HG03064 (cell line): ENCODE measurements around the gene BRMS1.
A peak's percentile ranks its signal among the peaks of the same experiment; 100 is the strongest.
"Not testable (repeated sequence)": the region's sequence is repeated elsewhere in the genome, so short reads cannot be mapped to it uniquely, and the experiment has no call there.

Experiments used
- ATAC-seq: cut with Tn5 transposase; IDR thresholded peaks from one replicate; pipeline ENCODE4 v1.9.1; 2021; ENCODE audit warnings: low read depth; ENCODE audit not compliant: unreplicated experiment

Gene BRMS1

DNA sequence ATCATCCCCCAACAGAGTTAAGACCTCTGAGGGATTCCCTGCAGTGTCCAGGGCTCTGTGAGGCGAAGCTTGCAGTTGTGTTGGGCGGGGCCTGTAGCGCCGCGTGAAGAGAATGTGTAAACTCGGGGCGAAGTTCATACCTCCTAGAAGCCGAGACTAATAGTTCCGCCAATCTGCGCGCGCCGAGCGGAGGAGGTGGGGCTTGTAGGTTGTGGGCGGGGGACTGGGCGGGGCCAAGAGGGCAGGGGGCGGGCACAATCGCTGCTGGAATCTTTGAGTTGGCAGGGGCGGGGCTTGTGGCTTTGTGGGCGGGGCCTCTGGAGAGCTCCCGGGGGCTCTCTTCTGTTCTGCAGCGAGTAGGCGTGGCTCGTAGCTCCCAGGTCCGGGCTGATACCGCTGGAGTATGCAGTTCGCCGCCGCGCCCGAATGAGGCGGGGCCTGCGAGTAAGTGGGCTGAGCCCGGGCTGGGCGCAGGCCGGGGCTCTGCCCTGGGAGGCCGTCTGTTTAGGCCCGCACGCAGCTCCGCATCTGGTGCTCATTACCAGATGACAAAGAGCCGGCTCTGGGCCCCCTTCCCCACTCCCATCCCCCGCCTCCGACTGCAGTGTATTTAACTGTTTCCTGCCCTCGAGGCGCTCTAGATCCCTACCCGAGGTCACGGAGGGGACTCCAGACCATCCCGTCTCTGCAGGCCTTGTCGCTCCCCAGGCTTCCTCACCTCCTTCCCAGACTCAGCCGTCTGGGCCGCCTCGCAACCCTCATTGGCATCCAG lies 32.2 kb downstream of the BRMS1 start:
- ATAC-seq: peak; percentile 53

DNA sequence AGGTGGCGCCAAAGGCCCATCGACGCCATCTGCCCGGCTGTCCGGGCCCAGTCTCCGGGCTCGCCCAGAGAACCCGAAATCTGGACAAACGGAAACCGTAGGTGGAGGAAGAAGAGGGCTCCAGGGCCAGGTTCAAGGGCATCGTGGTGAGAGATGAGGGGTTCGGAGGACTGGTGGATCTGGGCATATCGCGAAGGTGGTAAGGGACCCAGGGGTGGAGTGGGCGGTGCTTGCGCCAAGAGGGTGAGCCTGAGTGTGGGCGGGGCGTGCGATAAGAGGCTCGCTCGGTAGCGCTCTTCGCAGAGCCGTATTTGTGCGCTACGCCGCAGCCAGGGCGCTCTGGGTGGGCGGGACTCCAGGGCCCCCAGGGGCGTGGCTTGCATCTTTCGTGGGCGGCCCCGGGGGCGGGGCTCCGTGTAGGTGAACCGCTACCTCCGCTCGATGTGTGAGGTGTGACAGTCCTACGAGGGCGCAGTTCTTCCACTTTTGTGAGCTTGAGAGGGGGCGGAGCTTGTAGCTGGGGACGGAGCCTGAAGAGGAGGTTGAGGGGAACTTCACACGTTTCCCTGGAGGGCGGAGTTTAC lies 32.8 kb downstream of the BRMS1 start:
- ATAC-seq: peak; percentile 81

GRCh38 chr11:66311470-66311964 lies 33.4 kb downstream of the BRMS1 start:
- ATAC-seq: no peak

DNA sequence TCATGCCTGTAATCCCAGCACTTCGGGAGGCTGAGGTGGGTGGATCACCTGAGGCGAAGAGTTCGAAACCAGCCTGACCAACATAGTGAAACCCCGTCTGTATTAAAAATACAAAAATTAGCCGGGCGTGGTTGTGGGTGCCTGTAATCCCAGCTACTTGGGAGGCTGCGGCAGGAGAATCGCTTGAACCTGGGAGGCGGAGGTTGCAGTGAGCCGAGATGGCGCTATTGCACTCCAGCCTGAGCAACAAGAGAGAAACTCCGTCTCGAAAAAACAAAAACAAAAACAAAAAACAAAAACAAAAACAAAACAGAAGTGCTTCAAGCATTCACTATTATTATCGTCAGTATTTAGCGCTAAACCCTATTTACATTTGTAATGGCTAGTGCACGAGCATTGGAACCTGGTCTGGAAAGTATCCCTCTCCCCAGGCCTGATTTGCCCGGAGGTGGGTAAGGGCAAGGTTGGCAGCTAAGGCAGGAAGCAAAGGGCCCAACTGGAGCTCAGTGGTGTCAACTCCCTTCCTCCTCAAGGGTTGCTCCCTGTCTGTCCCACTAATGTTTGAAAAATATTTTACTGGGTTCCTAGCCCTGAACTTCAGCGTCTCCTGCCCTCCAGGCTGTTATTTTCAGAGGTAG lies 34.0 kb downstream of the BRMS1 start:
- ATAC-seq: not testable (repeated sequence)

DNA sequence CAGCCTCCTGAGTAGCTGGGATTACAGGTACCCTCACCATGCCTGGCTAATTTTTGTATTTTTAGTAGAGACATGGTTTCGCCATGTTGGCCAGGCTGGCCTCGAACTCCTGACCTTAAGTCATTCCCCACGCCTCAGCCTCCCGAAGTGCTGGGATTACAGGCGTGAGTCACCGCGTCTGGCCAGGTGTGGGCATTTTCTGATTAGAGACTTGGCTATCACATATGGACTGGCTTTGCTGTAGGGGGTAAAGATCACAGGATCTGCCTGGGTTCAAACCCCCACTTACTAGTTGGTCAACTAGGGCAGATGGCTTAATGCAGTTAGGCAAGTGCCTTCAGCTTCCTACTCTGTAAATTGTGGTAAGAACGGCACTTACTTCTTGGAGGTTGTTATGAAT lies 34.6 kb downstream of the BRMS1 start:
- ATAC-seq: no peak

DNA sequence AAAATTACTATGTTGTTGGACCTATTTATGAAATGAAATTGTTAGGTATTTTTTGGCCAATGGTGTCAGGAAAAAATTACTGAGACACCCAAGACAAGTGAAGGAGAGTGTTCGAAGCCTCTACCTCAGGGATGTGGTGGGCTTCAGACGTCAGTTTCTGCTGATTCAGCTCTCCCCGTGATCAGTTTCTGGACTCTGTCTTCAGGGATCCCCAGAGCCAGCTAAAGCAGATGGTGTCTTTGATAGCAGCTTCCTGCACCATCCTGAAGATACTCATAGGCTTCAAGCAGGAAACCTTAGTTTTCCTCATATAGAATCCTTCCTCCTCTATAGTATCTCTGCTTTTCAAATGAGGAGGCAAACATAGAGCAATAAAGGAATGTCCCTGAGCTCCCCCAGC lies 35.4 kb downstream of the BRMS1 start:
- ATAC-seq: no peak

- ATAC-seq: no peak
Observed at GRCh38 chr11:66302656-66303055, 42.2 kb downstream of the BRMS1 start.

- no peak for ATAC-seq
Observed at GRCh38 chr11:66299186-66299585, 45.7 kb downstream of the BRMS1 start.

DNA sequence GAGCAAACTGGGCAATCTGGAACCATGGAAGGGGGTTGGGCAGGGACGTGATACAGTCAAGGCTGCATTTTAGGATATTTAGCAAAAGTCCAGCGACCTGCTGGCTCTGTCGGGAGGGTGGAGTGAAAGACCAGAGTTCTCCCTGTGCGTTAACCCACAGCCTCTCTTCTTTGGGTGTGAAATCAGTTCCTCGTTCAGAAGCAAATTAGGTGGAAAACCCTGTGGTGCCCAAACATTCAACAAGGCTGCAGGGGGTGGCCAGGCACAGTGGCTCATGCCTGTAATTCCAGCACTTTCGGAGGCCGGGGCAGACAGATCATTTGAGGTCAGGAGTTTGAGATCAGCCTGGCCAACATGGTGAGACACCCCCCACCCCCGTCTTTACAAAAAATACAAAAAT lies 47.3 kb downstream of the BRMS1 start:
- no peak for ATAC-seq

DNA sequence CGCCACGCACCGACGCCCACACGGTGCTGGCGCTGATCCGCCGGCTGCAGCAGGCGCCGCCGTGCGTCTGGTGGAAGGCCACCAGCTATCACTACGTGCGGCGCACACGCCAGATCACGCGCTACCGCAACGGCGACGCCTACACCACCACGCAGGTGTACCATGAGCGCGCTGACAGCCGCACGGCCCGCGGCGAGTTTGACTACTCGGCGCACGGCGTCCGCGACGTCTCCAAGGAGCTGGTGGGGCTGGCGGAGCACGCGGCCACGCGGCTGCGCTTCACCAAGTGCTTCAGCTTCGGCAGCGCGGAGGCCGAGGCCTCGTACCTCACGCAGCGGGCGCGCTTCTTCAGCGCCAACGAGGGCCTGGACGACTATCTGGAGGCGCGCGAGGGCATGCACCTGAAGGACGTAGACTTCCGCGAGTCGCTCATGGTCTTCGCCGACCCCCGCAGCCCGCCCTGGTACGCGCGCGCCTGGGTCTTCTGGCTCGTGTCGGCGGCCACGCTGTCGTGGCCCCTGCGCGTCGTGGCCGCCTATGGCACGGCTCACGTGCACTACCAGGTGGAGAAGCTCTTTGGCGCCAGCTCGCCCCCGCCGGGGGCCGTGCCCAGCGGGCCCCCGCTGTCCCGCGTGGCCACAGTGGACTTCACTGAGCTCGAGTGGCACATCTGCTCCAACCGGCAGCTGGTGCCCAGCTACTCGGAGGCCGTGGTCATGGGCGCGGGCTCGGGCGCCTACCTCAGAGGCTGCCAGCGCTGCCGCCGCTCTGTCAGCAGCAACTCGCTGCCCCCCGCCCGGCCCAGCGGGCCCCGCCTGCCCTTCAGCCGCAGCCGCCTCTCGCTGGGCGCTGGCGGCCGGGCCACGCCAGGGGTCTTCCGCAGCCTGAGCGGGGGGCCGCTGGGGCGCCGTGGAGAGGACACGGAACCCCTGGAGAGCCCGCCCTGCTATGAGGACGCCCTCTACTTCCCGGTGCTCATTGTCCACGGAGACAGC lies 50.0 kb downstream of the BRMS1 start:
- ATAC-seq: no peak

DNA sequence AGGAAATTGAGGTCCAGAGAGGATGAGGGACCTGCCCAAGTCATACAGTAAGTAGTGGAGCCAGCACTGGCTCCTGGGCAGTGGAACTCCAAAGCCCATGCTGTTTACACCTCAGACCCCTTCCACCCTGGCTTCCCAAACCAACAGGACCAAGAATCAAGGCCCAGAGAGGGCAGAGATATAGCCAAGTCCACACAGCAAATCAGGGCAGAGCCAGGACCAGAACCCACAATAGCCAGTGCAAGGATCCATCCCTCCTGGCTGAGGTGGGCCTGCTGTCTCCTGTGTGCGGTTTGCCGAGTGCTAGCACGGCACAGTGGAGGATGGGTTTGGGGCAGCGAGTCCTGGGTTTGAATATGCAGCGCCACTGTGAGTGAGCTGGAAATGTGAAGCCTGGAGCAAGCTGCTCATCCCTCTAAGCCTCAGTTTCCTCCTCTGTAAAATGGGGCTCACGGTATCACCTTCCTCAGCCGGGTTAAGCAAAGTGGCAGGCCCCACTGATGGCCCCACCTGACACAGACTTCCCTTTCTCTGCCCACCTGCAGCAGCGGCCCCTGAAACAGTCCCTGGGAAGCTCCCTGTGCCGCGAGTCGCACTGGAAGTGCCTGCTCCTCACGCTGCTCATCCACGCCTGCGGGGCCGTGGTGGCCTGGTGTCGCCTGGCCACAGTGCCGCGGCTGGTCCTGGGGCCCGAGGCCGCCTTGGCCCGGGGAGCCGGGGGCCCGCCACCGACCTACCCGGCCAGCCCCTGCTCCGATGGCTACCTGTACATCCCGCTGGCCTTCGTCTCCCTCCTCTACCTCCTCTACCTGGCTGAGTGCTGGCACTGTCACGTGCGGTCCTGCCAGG lies 50.9 kb downstream of the BRMS1 start:
- no peak for ATAC-seq

DNA sequence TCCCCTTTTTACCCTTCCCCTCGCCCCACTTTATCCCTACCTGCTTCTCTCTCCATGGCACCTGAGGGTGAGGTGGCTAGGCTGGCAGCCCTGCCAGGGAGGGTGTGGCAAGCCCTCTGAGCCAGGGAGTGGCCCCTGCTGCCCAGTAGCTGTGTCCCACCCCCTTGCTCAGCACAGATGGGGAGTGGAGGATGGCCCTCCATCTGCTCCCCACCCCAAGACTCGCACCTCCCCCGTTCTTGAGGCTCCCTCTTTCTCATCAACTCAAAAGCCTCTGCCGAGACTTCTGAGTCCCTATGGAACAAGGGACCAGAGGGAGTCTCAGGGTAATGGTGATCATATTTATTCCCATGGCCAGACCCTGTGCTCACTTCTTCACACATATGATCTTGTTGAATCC lies 51.6 kb downstream of the BRMS1 start:
- no peak for ATAC-seq

- no peak for ATAC-seq
Observed at GRCh38 chr11:66292543-66293332, 52.2 kb downstream of the BRMS1 start.

- no peak for ATAC-seq
Observed at GRCh38 chr11:66291706-66292542, 53.0 kb downstream of the BRMS1 start, which contains the start of gene TMEM151A. TSS of gene TMEM151A (plus strand) at chr11:66291894. CDS start at chr11:66292014, 120 bp downstream.

- ATAC-seq: no peak
Observed at GRCh38 chr11:66291303-66291705, 53.6 kb downstream of the BRMS1 start.

GRCh38 chr11:66290330-66290621 lies 54.6 kb downstream of the BRMS1 start:
- no peak for ATAC-seq

DNA sequence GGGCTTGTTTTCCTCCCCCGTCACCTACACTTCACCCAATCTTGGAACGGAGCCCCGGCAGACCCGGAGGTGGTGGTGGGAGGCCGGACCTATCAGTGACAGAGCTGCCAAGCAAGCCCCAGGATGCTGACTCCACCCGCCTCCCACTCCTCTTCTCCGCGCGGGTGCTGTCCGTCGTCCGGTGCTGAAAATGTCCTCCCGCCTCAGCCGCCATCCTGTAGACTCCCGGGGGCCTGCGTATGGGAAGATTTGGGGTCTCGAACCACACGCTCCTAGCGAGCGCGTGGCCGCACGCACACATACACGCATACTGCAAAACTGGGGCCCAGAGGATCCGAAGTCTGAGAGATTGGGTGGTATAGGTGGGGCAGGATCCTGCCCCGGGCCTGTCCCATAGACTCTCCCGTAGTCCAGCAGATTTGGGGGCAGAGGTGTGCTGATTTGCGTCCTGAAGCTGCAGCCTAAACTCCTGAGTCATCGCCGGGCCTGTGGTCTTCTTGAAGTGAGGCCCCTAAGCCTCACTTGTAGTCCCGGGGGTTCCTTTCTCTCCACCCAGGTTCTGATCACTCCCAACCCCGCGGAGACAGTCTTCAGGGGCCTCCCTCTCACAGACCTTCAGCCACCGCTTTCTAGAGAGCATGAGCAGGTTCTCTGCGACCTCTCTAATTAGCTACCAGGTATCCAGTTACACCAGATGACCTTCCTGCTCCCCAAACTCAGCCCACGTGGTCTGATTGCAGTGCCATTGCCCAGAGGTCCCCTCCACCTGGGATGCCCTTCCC lies 55.2 kb downstream of the BRMS1 start:
- peak; percentile 33 for ATAC-seq
